Skin epidermis (tissue), 12 donors: ENCODE results near the gene DYDC1.
"Not testable (repeated sequence)": the region's sequence is repeated elsewhere in the genome, so short reads cannot be mapped to it uniquely, and the experiment has no call there.

Experiments used
- H3K27ac ChIP-seq, 21 experiments: fragments of 200-600 bp; sonication (generic) in 11 of 21; one replicate each; pipeline ENCODE4 v1.5.0; 2020; ENCODE audit warnings: mild to moderate bottlenecking in 3 of 21, inconsistent platforms in 2 of 21, moderate library complexity in 2 of 21
- H3K4me3 ChIP-seq, 7 experiments: fragments of 200-600 bp; sonication (generic) in 2 of 7; one replicate each; pipeline ENCODE4 v1.5.0; 2020; ENCODE audit warnings: inconsistent platforms in 2 of 7, mild to moderate bottlenecking in 2 of 7, moderate library complexity in 1 of 7

DYDC1 gene

DNA sequence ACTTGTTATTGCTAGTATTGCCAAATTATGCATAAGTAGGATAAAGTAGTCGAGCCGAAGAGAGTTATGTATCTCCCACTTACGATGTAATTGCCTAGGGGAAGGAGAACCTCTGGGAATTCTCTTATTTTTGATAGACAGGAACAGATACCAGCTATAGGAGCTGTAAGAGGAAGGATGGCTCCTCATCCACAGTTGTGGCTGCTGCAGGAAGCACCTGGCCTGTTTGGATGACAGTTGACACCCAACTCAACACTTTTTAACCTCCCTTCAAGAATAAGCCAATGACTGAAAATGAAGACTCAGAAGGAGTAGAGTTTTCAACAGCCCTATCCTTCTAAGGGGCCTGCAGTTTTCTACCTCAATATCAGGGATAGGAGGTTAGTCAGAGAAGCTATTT, 6.3 kb downstream of the DYDC1 start:
- Histone ChIP-seq H3K4me3 (no peak overlapping the region), H3K27ac (no peak overlapping the region)

DNA sequence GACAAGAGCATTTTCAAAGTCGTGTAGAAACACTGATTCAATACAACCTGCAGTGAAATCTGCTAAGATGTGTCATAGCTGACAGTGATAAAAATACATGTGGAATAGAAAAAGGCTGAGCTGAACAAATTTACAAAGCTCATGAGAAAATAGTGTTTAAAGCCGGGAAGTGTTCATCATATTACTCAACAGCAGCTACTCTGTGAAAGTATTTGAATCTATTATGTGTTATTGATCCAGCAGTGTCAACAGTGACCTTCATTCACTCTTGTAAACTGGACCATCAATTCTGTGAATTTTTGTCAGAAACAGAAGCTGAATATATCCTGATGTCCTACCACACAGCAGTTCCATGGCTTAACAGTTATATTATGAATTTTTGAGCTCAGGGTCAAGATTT, 11.6 kb downstream of the DYDC1 start:
- Histone ChIP-seq H3K27ac (no peak overlapping the region), H3K4me3 (no peak overlapping the region)

DNA sequence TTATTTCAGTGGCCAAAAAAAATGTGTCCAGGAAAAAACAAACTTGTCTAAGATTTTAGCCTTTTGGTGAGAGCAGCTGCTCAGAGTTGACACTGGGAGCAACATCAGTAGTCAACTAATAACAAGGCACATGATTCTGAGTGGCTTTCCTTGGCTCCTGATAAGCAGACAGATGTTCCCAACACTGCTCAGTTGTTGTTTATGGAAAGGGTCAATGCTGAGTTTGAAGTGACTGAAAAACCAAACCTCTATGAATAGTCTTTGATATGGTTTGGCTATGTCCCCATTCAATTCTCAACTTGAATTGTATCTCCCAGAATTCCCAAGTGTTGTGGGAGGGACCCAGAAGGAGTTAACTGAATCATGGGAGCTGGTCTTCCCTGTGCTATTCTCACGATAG, 12.3 kb downstream of the DYDC1 start:
- Histone ChIP-seq H3K4me3 (no peak overlapping the region), H3K27ac (no peak overlapping the region)

DNA sequence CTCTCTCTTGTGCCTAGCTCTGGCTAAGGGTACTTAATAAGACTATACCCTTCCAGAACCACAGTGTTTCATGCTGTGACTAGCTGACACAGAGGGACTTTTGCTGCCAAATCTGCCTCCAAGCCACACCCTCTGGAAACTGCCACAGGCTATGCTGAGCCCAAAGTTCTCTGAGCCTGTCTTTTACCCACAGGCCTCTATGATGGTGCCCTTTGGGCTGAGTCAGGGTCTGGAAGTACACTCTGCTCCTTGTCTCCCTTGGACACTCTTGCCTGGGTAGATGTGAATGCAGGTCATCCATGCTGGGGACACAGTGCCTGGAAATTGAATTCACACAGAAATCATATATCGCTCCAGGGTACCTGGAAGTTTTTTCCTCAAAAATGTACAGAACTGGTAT, 22.6 kb downstream of the DYDC1 start:
- H3K4me3 ChIP-seq = no peak overlapping the region
- no peak overlapping the region for H3K27ac ChIP-seq

DNA sequence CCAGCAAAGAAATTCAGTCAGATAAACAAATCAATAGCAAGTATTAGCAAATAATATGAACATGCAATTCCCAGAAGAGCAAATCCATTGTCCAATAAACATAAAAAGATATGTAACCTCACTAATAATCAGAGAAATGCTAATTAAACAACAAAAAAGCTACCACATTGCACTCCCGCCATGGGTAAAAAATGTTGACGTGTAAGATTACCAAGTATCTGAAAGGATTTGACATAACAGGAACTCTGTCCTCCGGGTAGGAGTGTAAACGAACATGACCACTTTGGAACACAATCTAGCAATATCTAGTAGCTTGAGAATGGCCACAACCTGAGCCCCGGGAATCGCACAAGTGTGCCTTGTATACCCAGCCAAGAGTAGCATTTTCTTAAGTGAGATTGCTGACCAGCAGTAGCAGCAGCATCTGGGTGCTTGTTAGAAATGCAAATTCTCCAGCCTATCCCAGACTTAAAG, 31.6 kb downstream of the DYDC1 start:
- Histone ChIP-seq H3K4me3 (no peak overlapping the region), H3K27ac (no peak overlapping the region)

DNA sequence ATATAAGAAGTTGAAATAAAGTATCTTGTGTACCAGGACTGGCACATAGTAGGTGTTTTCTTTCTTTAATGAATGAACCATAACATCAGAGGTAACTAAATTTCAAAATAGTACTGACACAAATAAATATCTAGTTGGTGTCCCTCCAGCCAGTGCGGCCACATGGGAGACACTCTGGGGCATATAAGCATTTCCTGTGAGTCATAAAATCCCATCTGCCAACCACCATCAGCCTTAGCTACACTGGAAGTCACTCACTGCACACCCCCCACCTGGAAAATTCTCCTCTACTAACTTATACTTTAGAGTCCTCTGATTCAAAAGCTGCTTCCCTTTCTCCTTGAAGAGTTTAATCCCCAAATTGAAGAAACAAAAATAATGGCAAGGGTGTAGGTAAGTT, 32.5 kb downstream of the DYDC1 start:
- Histone ChIP-seq H3K4me3 (no peak overlapping the region), H3K27ac (no peak overlapping the region)

DNA sequence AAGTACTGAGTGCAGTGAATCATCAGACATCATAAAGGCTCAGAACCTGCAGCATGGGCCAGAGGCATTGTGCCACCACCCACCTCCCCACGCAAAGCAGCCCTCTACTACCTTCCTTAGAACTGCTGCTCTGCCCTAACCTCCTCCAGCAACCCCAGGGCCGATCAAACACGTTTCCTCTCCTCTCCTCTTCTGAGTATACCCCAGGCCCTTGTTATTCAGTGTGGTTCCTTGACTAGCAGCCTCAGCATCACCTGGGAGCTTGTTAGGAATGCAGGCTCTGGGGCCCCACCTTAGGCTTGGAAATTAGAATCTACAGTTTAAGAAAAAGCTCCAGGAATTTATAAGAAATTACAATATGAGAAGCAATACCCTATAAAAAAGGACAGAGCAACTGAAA, 33.2 kb downstream of the DYDC1 start:
- H3K27ac ChIP-seq = no peak overlapping the region
- no peak overlapping the region for H3K4me3 ChIP-seq

DNA sequence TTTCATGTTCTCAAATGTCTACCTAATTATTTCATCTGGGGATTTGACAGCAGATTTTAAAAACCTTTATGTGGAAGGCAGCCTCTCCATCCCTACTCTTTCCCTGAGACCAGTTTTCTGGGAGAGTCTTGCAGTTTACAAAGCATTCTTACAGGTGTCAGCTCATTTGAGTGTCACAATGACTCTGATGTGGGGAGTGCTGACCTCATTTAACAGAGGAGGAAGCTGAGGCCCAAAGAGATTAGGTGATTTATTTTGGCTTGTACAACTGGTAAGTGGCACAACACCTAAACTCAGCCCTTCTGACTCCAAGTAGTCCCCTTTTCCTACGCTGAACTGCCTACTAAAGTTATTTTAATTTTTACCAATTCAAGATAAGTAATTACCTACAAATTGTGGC, 33.8 kb downstream of the DYDC1 start:
- H3K4me3 ChIP-seq = no peak overlapping the region
- H3K27ac ChIP-seq = no peak overlapping the region

DNA sequence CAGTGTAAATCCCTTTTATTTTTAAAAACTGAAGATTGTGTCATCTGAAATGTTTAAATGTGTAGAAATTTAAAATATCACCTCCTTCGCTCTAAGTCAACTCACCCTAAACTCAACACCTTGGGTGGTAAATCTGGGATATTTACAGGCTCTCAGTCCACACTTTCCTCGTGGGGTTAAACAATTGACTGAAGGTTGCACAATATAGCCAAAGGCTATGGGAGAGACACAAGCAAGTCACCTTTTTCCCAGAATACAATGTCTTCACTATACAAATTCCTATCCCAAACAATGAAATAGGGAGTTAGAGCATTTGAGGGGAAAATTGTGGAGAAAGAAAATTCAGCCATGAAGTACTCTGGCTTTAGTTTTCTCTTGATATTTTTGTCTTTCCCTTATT, 34.4 kb downstream of the DYDC1 start:
- Histone ChIP-seq H3K4me3 (no peak overlapping the region), H3K27ac (no peak overlapping the region)

DNA sequence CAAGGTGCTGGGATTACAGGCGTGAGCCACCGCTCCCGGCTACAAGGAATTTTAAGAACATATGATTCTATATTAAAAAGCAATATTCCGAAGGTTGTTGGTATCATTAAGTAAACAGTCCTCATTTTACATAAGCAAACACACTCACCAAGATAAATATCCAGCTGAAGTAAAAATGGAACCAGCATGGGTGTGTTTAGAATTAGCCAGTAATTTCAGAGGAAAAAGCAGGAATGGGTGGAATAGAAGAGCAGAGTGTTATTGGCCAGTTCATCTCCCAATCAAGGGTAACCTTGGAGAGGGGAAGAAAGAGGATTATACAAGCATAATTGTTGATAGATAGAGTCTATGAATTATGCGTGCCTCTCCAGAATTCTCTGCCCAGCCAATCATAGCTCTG, 35.4 kb downstream of the DYDC1 start:
- Histone ChIP-seq H3K4me3 (no peak overlapping the region), H3K27ac (no peak overlapping the region)

DNA sequence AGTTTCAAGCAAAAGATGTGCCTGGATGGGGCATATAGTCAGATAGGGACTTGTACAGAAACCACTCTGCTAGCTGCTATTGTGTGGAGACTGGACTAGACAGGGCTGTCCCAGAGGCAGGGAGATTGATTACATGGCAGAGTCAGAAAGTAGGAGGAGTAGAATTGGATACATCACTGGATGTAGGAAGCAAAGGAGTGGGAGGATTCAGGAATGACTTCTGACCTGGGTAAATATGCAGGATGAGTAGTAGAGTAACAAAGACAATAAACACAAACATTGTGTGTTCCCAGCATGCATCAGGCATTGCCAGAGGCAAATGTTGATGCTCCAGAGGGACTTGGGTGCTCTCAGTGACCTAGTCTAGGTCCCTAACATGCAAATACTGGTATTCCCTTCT, 36.2 kb downstream of the DYDC1 start:
- H3K4me3 ChIP-seq = no peak overlapping the region
- no peak overlapping the region for H3K27ac ChIP-seq

DNA sequence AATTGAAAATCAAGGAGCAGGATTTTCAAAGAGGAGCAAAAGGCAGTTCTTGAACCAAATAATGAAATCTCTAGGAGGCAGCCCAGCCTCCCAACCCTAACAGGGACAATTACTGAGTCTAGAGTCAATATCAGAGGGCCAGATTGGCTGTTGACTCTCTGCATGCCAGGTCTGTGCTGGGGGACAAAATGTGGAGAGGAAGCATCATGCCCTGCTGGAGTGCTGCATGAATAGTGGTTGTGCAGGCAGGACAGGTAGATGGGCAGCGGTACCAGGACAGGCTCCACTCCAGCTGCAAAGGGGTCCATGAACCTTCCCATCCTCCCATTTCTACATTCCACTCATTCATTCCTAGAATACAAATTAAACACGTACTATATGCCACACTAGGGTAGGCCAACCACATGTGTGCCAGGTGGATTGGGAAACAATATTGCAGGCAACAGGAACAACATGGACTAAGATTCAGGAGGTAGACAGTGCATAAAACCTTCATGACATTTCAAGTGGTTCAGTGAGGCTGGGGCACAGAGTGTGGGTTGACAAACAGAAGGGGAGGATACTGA, 36.7 kb downstream of the DYDC1 start:
- no peak overlapping the region for H3K4me3 ChIP-seq
- no peak overlapping the region for H3K27ac ChIP-seq

DNA sequence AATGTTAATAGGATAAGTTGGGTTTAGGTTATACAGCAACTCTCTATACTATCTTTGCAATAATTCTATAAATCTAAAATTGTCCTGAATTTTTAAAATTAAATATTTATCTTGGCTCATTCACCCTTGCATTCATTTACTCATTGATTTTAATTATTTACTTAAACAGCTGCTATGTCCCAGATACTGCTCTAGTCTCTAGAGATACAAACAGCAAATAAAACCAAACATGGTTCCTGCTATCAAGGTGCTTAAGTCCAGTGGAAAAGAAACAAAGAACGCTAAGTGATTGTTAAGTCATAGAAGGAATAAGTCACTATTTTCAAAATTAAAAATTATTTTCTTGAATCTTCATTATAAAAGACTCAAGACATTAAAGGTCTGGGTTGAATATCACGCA, 37.2 kb downstream of the DYDC1 start:
- Histone ChIP-seq H3K27ac (no peak overlapping the region), H3K4me3 (no peak overlapping the region)

DNA sequence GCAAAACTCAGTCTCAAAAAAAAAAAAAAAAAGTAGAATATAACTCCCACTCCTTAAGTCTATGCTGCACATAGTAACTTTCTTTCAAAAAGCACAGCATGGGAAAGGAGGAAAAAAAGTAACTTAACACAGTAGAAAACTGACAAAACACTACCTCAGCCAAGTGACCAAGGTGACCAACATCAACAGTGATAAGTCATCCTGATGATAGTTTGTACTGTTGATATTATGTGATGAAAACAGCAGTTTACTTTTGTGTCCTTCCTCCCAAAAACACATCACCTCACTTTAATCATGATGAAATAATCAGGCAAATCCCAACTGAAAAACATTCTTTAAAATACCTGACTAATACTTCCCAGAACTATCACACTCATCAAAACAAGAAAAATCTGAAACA, 37.8 kb downstream of the DYDC1 start:
- H3K4me3 ChIP-seq = no peak overlapping the region

DNA sequence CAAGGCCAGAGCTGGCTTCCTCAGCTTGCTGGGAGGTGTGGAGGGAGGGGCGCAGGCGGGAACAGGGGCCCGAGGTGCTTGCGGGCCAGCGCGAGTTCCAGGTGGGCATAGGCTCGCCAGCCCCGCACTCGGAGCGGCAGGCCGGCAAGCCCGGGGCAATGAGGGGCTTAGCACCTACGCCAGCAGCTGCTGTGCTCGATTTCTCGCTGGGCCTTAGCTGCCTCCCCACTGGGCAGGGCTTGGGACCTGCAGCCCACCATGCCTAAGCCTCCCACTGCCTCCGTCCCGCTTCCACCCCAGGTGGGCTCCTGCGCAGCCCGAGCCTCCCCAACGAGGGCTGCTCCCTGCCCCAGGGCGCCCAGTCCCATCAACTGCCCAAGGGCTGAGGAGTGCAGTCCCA, 41.2 kb downstream of the DYDC1 start:
- Histone ChIP-seq H3K27ac (no peak overlapping the region), H3K4me3 (no peak overlapping the region)

More for the DNA sequence above, 37.8 kb downstream of the DYDC1 start:
- H3K27ac ChIP-seq = no peak overlapping the region

DNA sequence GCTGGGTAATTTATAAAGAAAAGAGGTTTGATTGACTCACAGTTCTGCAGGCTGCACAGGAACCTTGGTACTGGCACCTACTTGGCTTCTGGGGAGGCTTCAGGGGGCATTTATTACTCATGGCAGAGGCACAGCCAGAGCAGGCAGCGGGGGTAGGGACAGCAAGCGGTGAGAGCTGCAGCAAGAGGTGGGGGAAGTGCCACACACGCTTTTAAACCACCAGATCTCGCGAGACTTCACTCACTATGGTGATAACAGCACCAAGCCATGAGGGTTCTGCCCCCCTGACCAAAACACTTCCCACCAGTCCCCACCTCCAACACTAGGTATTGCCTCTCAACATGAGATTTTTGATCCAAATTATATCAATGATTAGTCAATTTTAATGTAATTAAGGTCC, 43.0 kb downstream of the DYDC1 start:
- H3K4me3 ChIP-seq = no peak overlapping the region
- no peak overlapping the region for H3K27ac ChIP-seq

DNA sequence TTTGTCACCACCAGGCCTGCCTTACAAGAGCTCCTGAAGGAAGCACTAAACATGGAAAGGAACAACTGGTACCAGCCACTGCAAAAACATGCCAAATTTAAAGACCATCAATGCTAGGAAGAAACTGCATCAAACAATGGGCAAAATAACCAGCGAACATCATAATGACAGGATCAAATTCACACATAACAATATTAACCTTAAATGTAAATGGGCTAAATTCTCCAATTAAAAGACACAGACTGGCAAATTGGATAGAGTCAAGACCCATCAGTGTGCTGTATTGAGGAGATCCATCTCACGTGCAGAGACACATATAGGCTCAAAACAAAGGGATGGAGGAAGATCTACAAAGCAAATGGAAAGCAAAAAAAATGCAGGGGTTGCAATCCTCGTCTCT, 50.6 kb downstream of the DYDC1 start:
- not testable (repeated sequence) for H3K4me3 ChIP-seq, H3K27ac ChIP-seq

DNA sequence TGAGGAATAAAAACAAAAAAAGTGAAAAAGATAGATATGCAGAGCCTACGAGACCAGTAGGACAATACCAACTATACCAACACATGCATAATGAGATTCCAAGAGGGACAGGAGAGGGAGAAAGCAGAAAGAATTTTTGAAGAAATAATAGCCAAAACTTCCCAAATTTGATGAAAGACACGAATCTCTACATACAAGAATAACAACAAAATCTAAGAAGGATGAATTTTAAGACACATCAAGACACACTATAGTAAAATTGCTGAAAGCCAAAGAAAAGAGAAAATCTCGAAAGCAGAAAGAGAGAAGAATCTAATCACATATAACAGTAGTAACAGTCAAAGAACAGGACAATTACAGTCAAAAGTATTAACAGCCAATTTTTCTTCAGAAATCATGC, 59.6 kb downstream of the DYDC1 start:
- Histone ChIP-seq H3K4me3 (no peak overlapping the region), H3K27ac (no peak overlapping the region)

DNA sequence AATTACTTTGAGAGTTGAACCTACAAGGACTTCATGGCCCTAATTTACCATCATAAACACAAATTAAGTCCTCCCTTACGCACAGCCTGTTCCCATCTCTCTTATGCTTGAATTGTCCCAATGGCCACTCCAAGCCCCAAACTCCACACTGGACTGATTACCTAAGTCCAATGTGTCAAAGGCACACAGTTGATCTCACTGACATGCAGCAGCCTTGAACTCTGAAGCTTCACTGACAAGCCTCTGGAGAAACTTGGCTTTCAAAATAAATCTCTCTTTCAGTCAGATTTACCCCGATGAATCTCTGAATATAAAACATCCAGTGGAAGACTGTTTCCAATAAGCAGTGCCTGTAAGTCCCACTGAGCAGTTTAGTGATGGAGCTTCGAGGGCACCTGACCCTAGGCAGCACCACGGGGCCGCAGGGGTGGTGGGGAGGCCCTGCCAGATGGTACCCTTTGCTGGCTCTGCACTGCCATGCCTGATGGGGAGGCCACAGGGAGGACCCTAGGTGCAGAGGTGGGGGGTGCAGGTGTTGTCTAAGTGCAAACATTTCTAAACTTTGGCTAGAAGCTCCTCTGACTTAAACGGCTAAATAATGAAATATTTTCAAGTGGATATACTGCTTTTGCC, 63.8 kb downstream of the DYDC1 start:
- H3K4me3 ChIP-seq = no peak overlapping the region
- H3K27ac ChIP-seq = no peak overlapping the region

DNA sequence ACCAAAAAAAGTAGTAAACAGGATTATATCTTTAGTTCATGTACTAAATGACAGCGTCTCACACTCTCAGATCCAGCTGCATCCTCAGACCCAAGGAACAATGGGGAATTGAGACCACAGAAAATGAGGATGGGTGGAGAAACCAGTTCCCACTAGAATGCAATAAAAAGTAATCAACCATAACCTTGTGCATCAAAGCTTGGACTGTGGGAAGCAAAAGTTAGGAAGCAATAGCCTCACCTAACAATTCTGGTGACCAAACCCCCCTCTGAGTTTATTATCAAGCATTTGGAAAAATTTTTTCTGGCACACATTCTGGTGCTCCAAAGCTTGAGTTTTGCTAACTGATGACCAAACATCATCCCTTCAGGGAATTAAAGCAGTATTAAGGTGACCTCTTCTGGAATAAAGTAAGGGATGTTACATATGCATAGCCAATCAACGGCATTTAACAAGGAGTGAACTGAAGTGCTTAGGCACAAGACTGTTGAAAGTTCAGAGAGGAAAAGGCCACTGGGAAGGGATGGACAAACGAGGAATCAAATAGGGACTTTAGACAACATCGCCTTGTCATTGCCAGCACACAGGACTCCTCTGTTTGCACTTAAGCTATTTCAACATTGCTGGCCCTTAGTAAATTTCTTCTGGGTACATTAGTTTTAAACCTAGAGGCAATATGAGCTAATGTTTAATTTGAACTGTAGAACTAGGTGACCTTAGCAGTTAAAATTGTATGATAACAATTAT, 65.9 kb downstream of the DYDC1 start:
- H3K4me3 ChIP-seq = no peak overlapping the region
- H3K27ac ChIP-seq = no peak overlapping the region
